Measurements from ENCODE around the gene MYO3A.

DNA sequence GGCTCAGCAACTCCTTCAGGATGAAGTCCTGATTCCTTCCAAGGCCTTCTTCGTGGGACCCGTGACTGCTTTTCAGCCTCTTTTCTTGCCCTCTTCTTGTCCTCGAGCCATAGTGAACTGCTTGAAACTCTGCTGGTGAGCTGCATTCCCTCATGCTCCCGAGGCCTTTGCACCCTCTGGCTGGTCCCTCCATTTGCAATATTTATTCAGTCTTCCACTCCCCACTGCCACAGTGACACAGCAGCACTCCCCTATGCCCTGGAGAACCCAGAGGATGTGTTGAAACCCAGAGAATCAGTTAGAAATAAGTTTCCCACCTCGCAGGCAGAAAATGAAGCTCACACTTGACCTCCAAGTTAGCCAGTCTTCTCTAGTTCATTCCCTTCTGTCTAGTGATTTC is 260.2 kb downstream of the MYO3A start:
- TF ChIP-seq HDGF (IDR thresholded peaks at IDR 0.05; ENCODE audit: borderline replicate concordance) = no peak
- TF ChIP-seq BHLHE40 (IDR thresholded peaks at IDR 0.05; ENCODE audit: borderline replicate concordance) = no peak
- TF ChIP-seq SP1 (IDR thresholded peaks at IDR 0.05) = no peak
- no peak for TF ChIP-seq FOXK2 (IDR thresholded peaks at IDR 0.05)
- TF ChIP-seq FOXM1 (IDR thresholded peaks at IDR 0.05; ENCODE audit: borderline replicate concordance) = no peak
- TF ChIP-seq ELF4 (IDR thresholded peaks at IDR 0.05) = no peak
- TF ChIP-seq FOXA1 (IDR thresholded peaks at IDR 0.05) = no peak
